Osteoblast (primary cell): ENCODE results near the gene WDSUB1. TPM values are rescaled to one million over a fixed set of nuclear protein-coding genes. Genes with fewer than 3 reads are reported as not detected.

Source experiments
- DNase-seq: peaks from one replicate; pipeline ENCODE4 v3.0.0; 2011; ENCODE audit warnings: low spot score, mixed read lengths; ENCODE audit not compliant: insufficient read length; ENCODE audit errors: missing footprints
- H2AFZ ChIP-seq: 2 replicates; pipeline ENCODE4 v1.6.0; 2011; ENCODE audit warnings: mild to moderate bottlenecking, low read length
- H3K27ac ChIP-seq: 2 replicates; pipeline ENCODE4 v1.5.1; 2011; ENCODE audit warnings: mild to moderate bottlenecking, low read depth, low read length, moderate library complexity
- H3K27me3 ChIP-seq: 2 replicates; pipeline ENCODE4 v1.6.0; 2012; ENCODE audit warnings: mild to moderate bottlenecking, control low read depth, inconsistent platforms, low read length, moderate library complexity; ENCODE audit not compliant: insufficient read depth
- H3K36me3 ChIP-seq: 2 replicates; pipeline ENCODE4 v1.5.1; 2011; ENCODE audit warnings: mild to moderate bottlenecking, low read length, control low read depth, moderate library complexity; ENCODE audit not compliant: insufficient read depth
- H3K4me1 ChIP-seq: 2 replicates; pipeline ENCODE4 v1.5.1; 2011; ENCODE audit warnings: mild to moderate bottlenecking, low read length, control low read depth, moderate library complexity; ENCODE audit not compliant: insufficient read depth
- H3K4me2 ChIP-seq: 2 replicates; pipeline ENCODE4 v1.6.0; 2011; ENCODE audit warnings: mild to moderate bottlenecking, low read length; ENCODE audit not compliant: insufficient read depth
- H3K4me3 ChIP-seq: fragments of 200-600 bp; sonication (generic); 3 replicates; pipeline ENCODE4 v1.5.1; 2012; ENCODE audit warnings: mild to moderate bottlenecking, low read length, inconsistent platforms; ENCODE audit not compliant: insufficient read depth
- H3K79me2 ChIP-seq: 2 replicates; pipeline ENCODE4 v1.6.0; 2012; ENCODE audit warnings: mild to moderate bottlenecking, low read length, control low read depth, inconsistent platforms; ENCODE audit not compliant: insufficient read depth
- H3K9me3 ChIP-seq: 2 replicates; pipeline ENCODE4 v1.5.1; 2011; ENCODE audit warnings: low read depth, low read length, control low read depth
- H4K20me1 ChIP-seq: 2 replicates; pipeline ENCODE4 v1.6.0; 2012; ENCODE audit warnings: mild to moderate bottlenecking, low read length, control low read depth; ENCODE audit not compliant: insufficient read depth
- total RNA-seq: library from RNA; depleted of rRNA; stranded (reverse); fragments of >200 nt; gene quantifications from 2 replicates; pipeline ENCODE4 v1.2.3, GENCODE V29; 2012
- TF ChIP-seq, protein P1 (sequence below): IDR thresholded peaks from 2 replicates; pipeline ENCODE4 v1.5.1; 2011; ENCODE audit warnings: mild to moderate bottlenecking, low read depth, low read length, moderate library complexity; ENCODE audit errors: extremely low read depth

The WDSUB1 gene
- total RNA-seq, 1 donor = 13.8 TPM

GRCh38 chr2:159317392-159318088 lies 31.0 kb upstream of the WDSUB1 start:
- H3K27ac ChIP-seq = no peak overlapping the region
- no peak for DNase-seq
- TF ChIP-seq, protein P1, sequence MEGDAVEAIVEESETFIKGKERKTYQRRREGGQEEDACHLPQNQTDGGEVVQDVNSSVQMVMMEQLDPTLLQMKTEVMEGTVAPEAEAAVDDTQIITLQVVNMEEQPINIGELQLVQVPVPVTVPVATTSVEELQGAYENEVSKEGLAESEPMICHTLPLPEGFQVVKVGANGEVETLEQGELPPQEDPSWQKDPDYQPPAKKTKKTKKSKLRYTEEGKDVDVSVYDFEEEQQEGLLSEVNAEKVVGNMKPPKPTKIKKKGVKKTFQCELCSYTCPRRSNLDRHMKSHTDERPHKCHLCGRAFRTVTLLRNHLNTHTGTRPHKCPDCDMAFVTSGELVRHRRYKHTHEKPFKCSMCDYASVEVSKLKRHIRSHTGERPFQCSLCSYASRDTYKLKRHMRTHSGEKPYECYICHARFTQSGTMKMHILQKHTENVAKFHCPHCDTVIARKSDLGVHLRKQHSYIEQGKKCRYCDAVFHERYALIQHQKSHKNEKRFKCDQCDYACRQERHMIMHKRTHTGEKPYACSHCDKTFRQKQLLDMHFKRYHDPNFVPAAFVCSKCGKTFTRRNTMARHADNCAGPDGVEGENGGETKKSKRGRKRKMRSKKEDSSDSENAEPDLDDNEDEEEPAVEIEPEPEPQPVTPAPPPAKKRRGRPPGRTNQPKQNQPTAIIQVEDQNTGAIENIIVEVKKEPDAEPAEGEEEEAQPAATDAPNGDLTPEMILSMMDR = no peak
- H3K4me3 ChIP-seq = no peak overlapping the region
- H4K20me1 ChIP-seq = no peaks in the 10 kb centered on the region
- peaks cover 9% of the 10 kb centered on the region for H3K36me3 ChIP-seq
- H3K4me2 ChIP-seq = no peak overlapping the region
- no peaks in the 10 kb centered on the region for H3K27me3 ChIP-seq
- no peaks in the 10 kb centered on the region for H3K9me3 ChIP-seq
- no peaks in the 10 kb centered on the region for H3K79me2 ChIP-seq
- H3K4me1 ChIP-seq = no peaks in the 10 kb centered on the region
- no peak overlapping the region for H2AFZ ChIP-seq

- Histone ChIP-seq H3K9me3 (no peaks in the 10 kb centered on the region), H4K20me1 (no peaks in the 10 kb centered on the region), H3K27ac (no peak overlapping the region), H3K4me2 (no peak overlapping the region), H3K79me2 (no peaks in the 10 kb centered on the region), H3K27me3 (no peaks in the 10 kb centered on the region), H3K4me3 (no peak overlapping the region), H3K4me1 (no peaks in the 10 kb centered on the region), H2AFZ (no peak overlapping the region), H3K36me3 (no peaks in the 10 kb centered on the region)
- TF ChIP-seq, protein P1 = no peak
- DNase-seq = no peak
Measured at GRCh38 chr2:159307942-159308341, 21.4 kb upstream of the WDSUB1 start.

- H3K4me1 ChIP-seq = no peaks in the 10 kb centered on the region
- no peaks in the 10 kb centered on the region for H3K36me3 ChIP-seq
- H3K9me3 ChIP-seq = no peaks in the 10 kb centered on the region
- peak; percentile 8 for DNase-seq
- no peak overlapping the region for H2AFZ ChIP-seq
- TF ChIP-seq, protein P1 = no peak
- no peaks in the 10 kb centered on the region for H4K20me1 ChIP-seq
- H3K4me2 ChIP-seq = no peak overlapping the region
- no peaks in the 10 kb centered on the region for H3K27me3 ChIP-seq
- no peaks in the 10 kb centered on the region for H3K79me2 ChIP-seq
- no peak overlapping the region for H3K4me3 ChIP-seq
- H3K27ac ChIP-seq = no peak overlapping the region
Measured at GRCh38 chr2:159300586-159300985, 14.1 kb upstream of the WDSUB1 start.

GRCh38 chr2:159298967-159299366 lies 12.5 kb upstream of the WDSUB1 start:
- Histone ChIP-seq H3K9me3 (no peaks in the 10 kb centered on the region), H4K20me1 (no peaks in the 10 kb centered on the region), H3K79me2 (no peaks in the 10 kb centered on the region), H3K27ac (no peak overlapping the region), H3K4me3 (no peak overlapping the region), H2AFZ (no peak overlapping the region), H3K4me1 (no peaks in the 10 kb centered on the region), H3K4me2 (no peak overlapping the region), H3K36me3 (no peaks in the 10 kb centered on the region), H3K27me3 (no peaks in the 10 kb centered on the region)
- no peak for DNase-seq
- TF ChIP-seq, protein P1 = no peak
